GM18867 (cell line): ENCODE measurements around the gene TMEM131.
"Not testable (repeated sequence)": the region's sequence is repeated elsewhere in the genome, so short reads cannot be mapped to it uniquely, and the experiment has no call there.

Source experiments
- ATAC-seq: cut with Tn5 transposase; IDR thresholded peaks from one replicate; pipeline ENCODE4 v1.9.1; 2021; ENCODE audit warnings: mild to moderate bottlenecking, moderate library complexity; ENCODE audit not compliant: unreplicated experiment

Gene TMEM131

DNA sequence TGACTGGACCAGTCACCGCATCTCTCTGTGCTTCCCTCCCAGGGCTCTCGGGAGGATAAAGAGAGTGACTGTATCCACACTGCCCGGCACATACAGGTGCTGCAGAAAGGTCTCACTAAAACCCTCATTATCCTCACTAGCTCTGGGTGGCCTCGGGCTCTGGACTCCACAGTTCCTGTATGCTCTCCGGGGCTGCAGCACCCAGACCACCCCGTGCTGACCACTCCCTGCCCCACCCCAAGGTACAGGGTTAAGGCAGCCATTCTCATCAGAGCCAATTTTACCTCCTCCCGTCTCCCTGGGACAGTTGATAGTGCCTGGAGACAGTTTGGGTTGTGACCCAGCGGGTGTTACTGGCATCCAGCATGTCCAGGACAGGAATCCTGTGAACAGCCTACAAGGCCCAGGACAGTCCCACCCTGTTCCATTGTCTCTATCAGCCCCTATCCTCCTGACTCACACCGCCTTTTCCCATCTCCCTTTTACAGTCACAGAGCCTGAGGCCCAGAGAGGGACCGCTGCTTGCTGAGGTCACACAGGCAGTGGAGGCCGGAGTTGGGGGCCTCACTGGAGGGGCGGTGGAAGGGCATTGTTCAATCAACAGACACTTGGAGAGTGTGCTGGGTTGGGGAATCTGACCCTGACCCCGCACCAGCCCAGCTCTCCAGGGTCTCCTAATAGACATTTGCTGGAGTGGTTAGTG is 280.6 kb downstream of the TMEM131 start:
- ATAC-seq: no peak

DNA sequence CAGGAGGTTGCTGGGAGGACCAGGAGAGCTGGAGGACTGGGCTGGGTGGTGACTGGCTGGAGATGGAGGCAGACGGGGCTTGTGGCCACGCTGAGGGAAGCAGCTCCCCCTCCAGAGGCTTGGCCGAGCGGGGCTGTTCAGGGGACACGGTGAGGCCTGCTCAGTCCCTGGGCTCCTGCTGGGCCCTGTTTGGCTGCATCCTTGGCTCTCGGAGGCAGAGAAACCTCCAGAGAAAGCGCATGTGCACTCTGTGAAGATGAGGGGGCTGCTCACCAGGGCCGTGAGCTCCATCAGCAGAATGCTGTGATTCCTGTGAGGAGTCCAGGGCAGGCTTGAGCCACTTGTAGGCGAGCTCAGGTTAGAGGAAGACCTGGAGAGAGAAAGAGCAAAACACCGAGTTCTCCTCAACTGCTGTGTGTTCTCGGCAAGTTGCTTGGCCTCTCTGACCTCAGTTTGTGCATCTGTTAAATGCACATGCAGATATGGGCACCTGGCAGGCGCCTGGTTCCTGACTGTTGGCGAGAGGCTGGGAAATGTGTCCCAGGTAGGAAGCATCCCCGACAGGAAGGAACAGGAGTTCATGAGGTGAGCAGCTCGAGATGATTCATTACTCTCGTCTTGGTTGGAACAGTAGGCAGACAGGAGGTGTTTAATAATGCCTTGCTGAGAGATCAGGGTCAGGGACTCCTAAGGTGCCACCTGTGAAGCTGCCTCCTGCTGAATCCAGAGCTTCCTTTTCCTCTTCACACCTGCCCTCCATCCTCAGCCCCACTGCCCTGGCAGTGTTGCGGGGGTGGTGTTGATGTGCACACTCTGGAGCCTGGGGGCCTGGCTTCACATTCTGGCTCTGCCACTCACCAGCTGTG is 281.4 kb downstream of the TMEM131 start:
- ATAC-seq: no peak

GRCh38 chr2:97713296-97714083 is 282.3 kb downstream of the TMEM131 start, which contains the start of gene ZAP70:
ZAP70 (plus strand) TSS chr2:97713576; CDS start chr2:97724037, 10,461 bp downstream.
- no peak for ATAC-seq

GRCh38 chr2:97712693-97713295 is 283.0 kb downstream of the TMEM131 start:
- ATAC-seq: no peak

DNA sequence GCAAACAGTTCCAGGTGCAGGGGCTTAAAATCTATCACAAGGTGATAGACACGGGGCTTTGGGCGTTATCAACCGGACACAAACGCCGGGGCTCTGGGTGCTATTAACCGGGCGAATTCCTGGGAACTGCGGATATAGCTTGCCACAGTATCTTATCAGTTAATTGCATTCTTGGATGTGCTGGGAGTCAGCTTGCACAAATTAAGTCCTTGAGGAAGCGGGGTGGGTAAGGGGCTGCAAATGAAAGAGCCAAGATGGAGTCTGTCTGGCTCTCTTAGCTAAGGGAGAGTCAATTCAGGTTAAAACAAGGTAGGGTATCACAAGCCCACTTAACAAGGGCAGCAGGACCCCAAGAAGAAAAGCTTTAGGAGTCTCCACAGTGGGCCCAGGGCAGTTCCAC is 283.6 kb downstream of the TMEM131 start:
- ATAC-seq: not testable (repeated sequence)

- ATAC-seq: no peak
Measured at GRCh38 chr2:97711394-97711711, 284.4 kb downstream of the TMEM131 start.

- ATAC-seq: no peak
Measured at GRCh38 chr2:97708608-97709007, 287.1 kb downstream of the TMEM131 start.

DNA sequence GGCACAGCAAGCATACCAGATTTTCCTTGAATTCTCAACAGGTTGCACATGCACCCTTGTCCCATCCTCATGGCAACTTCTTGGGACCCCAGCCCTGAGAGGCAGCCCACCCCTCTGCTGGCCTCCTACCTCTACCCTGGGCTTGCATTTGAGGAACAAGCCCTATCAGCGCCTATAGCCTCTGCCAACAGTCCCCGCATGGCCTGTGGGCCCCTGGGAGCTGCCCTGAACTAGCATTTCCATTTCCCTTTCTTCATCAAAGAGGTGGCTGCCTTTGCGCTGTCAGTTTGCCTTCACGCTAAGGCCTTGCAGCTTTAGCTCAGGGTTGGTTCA is 287.7 kb downstream of the TMEM131 start:
- ATAC-seq: no peak

DNA sequence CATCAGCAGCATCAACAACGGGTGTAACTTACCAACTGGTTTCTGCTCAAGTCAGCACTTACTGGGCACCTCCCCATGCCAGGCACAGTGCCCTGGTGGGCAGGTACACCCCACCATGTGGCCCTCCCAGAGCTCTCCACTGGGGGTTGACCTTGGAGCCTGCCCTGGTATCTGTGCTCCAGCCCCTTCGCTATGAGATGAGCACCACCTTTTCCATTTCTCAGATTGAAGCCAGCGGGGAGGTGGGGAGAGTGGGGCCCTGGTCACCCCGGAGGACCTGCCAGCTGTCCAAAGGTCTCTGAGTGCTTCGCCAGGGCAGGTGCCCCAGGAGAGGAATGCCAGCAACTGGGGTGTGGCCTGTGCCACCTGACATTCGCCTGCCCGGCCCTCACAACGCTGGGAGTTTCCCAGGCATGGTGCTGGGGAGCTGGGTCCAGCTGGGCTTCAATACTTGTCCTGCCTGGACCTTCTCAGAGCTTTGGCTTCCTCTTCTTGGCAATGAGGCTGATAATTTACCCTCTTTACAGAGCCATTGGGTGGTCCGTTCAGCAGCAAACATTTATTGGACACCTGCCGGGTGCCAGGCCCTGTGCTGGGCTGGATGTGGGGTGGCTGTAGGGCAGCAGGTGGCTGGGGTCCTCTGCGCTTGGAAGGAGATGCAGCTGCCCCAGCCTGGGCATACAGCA is 288.2 kb downstream of the TMEM131 start:
- no peak for ATAC-seq

DNA sequence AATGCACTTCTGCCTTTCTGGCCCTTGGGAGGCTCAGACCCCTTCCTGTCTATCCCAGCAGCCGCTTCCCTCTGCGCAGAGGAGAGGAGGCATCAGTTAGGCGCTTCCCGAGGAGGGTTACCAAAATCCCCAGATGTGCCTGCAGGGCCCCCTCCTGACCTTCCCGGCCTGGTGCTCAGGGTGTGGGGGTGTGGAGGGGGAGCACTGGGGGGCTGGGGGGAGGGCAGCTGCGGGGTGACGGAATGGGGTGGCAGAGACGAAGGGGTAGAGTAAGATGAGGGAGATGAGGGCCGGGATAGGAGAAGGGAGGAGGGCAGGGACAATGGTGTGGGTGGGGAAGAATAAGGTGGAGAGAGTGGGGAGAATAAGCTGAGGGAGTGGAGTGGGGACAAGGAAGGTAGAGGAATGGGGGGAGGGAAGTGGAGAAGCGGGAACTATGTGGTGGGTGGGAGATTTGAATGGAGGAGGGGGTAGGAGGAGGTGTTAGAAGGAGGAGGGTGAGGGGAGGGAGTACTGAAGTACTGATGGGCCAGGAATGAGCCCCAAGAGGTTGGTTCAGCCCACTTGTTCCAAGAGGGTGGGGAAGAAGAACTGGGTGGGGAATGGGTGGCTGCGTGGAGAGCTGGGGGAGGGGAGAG is 288.9 kb downstream of the TMEM131 start:
- no peak for ATAC-seq
